Activated gamma-delta T cell (primary cell): Measurements from ENCODE around the gene THOC6.

Source experiments
- DNase-seq: peaks from one replicate; lab custom pipeline; 2025; lab: John Stamatoyannopoulos, UW
- total RNA-seq, 2 donors: gene quantifications; one replicate each; lab custom pipeline; 2026; lab: John Stamatoyannopoulos, UW

Gene THOC6
- 17.8 to 18.6 reads per million in 2 donors for total RNA-seq

- peak; percentile 83 for DNase-seq
Observed at GRCh38 chr16:3023669-3024478, at the start of gene THOC6, which contains the start of gene HCFC1R1. TSS of gene THOC6 (plus strand) at chr16:3024035. CDS start at chr16:3024327, 292 bp downstream. TSS of gene HCFC1R1 (minus strand) at chr16:3023942. CDS start at chr16:3023941, 1 bp downstream.

- DNase-seq = no peak
Observed at GRCh38 chr16:2974319-2975056, 49.3 kb upstream of the THOC6 start.

- no peak for DNase-seq
Observed at GRCh38 chr16:2975161-2975795, 48.6 kb upstream of the THOC6 start.

GRCh38 chr16:2976201-2976600 lies 47.6 kb upstream of the THOC6 start:
- no peak for DNase-seq

GRCh38 chr16:2976673-2977072 lies 47.2 kb upstream of the THOC6 start:
- no peak for DNase-seq

- DNase-seq = no peak
Observed at GRCh38 chr16:2977440-2977839, 46.4 kb upstream of the THOC6 start.

- DNase-seq = no peak
Observed at GRCh38 chr16:2979669-2980226, 44.1 kb upstream of the THOC6 start.

GRCh38 chr16:2980227-2981176 lies 43.3 kb upstream of the THOC6 start, which contains the start of gene PKMYT1:
TSS of gene PKMYT1 (minus strand) at chr16:2980446. CDS start at chr16:2979657, 789 bp downstream.
- DNase-seq = peak; percentile 88

GRCh38 chr16:2981177-2981898 lies 42.5 kb upstream of the THOC6 start:
- DNase-seq = no peak

- no peak for DNase-seq
Observed at GRCh38 chr16:2981899-2982250, 42.0 kb upstream of the THOC6 start.

GRCh38 chr16:2982402-2982801 lies 41.4 kb upstream of the THOC6 start:
- no peak for DNase-seq

GRCh38 chr16:2983706-2984136 lies 40.1 kb upstream of the THOC6 start:
- DNase-seq = peak; percentile 42

- DNase-seq = no peak
Observed at GRCh38 chr16:2985462-2985861, 38.4 kb upstream of the THOC6 start.

GRCh38 chr16:2985893-2986355 lies 37.9 kb upstream of the THOC6 start:
- no peak for DNase-seq

- DNase-seq = no peak
Observed at GRCh38 chr16:2986623-2987188, 37.1 kb upstream of the THOC6 start.

- no peak for DNase-seq
Observed at GRCh38 chr16:2987286-2987685, 36.5 kb upstream of the THOC6 start.

GRCh38 chr16:2987833-2988232 lies 36.0 kb upstream of the THOC6 start:
- DNase-seq = no peak

GRCh38 chr16:2988590-2989099 lies 35.2 kb upstream of the THOC6 start:
- no peak for DNase-seq

- no peak for DNase-seq
Observed at GRCh38 chr16:2990891-2991290, 32.9 kb upstream of the THOC6 start.
